NK-92 treated with Interleukin-12 subunit alpha and Interleukin-12 subunit beta, amount 100 ng/mL, for 24 hours (cell line): Measurements from ENCODE around the gene VASH1.

Experiments
- DNase-seq: peaks from one replicate; lab custom pipeline; 2025; lab: John Stamatoyannopoulos, UW

VASH1 gene

GRCh38 chr14:76832503-76832988 lies 71.3 kb downstream of the VASH1 start:
- DNase-seq, result no peak
